Pancreas (tissue), 10 donors: ENCODE measurements around the gene MTARC1. TPM values are rescaled to one million over a fixed set of nuclear protein-coding genes. Genes with fewer than 3 reads are reported as not detected.

Source experiments
- ATAC-seq, 4 donors: fragments of 200-7000 bp; cut with Tn5 transposase; one replicate each; pipeline versions ENCODE4 v1.8.0 to v1.9.1; 2020; ENCODE audit warnings: mild to moderate bottlenecking in 4 of 4, moderate library complexity in 4 of 4
- DNase-seq, 6 donors: peaks; one replicate each; pipeline ENCODE4 v3.0.0-alpha.2; 2020
- FAIRE-seq: peaks from 2 replicates; lab custom pipeline; 2012; peaks lifted over from hg19 to GRCh38; lab: Jason Lieb, UNC
- H3K27ac ChIP-seq, 4 donors: fragments of 200-600 bp; sonication (generic); 1 replicate in 3 of 4; 2 replicates in 1 of 4; pipeline versions ENCODE4 v1.5.0 to v1.8.0; 2020
- H3K27me3 ChIP-seq, 4 donors: fragments of 200-600 bp; one replicate each; pipeline ENCODE4 v1.8.0; 2021
- H3K36me3 ChIP-seq, 3 donors: fragments of 200-600 bp; sonication (generic) in 1 of 3; one replicate each; pipeline versions ENCODE4 v1.5.0 to v1.8.0; 2020 to 2021
- H3K4me1 ChIP-seq, 3 donors: fragments of 200-600 bp; one replicate each; pipeline ENCODE4 v1.8.0; 2021
- H3K4me3 ChIP-seq, 4 donors: fragments of 200-600 bp; sonication (generic) in 2 of 4; one replicate each; pipeline versions ENCODE4 v1.5.0 to v1.8.0; 2020 to 2021
- H3K9me3 ChIP-seq, 4 donors: fragments of 200-600 bp; one replicate each; pipeline ENCODE4 v1.8.0; 2021
- WGBS, 2 donors: extraction: QIAGEN DNeasy Blood & Tissue Kit; methylation state at CpG; one replicate each; pipeline ENCODE4 v1.1.7; 2013; 5-methylcytosine and 5-hydroxymethylcytosine counted together
- intact Hi-C, 3 donors: fragments of 100-400 bp; cut with DNase I; formaldehyde crosslinking; loops; one replicate each; pipeline versions ENCODE4 v1.11.1 to v1.14.2; 2022
- polyA plus RNA-seq, 2 donors: library from polyadenylated mRNA; stranded (reverse); fragments of 200-250 nt; gene quantifications; one replicate each; pipeline ENCODE4 v1.2.3, GENCODE V29; 2013
- total RNA-seq, 6 donors: library from RNA; stranded (reverse); fragmentation: NEBNext Ultra II Directional in 4 of 6; extraction: Animal tissue kit (Norgen Biotek cat#: 25700) in 4 of 6; gene quantifications; one replicate each; pipeline versions ENCODE4 v1.2.1 to v1.2.4, GENCODE V29; 2021 to 2023
- TF ChIP-seq, protein P1 (sequence below), 4 donors: fragments of 200-600 bp; sonication (generic) in 3 of 4; IDR thresholded peaks; one replicate each; pipeline versions ENCODE4 v1.5.0 to v1.8.0; 2021; ENCODE audit warnings: antibody characterized with exemption in 4 of 4
- donor health status: healthy with polysubstance abuse.
- donor health status: DM: no; HTN: no; CAD: no; lungs with moderate emphysema.
- donor health status: DM: no; HTN: no; CAD: no.
- donor health status: control.
- donor health status: control.
- donor health status: Bipolar disorder and iron deficiency.
- donor health status: DM: yes; HTN: yes; CAD: no.
- donor health status: DM: no; HTN: no; CAD: no.
- donor health status: DM: no; HTN: no; CAD: no.
- donor health status: DM: yes; HTN: yes; CAD: no.

The MTARC1 gene
- total and polyA plus RNA-seq, 8 donors, result 2.5 to 10.8 (median 7.1) TPM

DNA sequence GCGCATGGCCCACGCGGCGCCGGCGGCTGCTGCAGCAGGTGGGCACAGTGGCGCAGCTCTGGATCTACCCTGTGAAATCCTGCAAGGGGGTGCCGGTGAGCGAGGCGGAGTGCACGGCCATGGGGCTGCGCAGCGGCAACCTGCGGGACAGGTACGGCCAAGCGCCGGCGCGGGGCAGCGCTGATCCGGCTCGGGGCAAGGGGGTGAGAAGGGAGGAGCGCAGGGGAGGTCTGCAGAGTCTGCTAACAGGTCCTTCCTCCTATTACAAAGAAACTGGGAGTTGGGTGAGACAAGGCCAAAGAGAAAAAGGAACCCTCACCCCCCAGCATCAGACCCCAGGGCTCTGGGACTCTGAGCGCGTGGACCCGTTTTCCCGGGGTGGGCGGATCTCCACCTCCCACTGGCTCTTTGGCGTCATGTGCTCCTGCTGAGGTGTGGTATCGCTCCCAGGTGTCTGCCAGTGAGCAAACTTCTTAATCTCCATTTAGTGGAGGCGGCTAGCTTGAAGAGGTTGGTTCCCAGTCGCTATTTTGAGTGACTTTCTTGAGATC is 431 bp downstream of the MTARC1 start:
- Histone ChIP-seq H3K4me3 (peak overlapping the region; percentile 49 to 73 (median 56)), H3K9me3 (no peaks in the 10 kb centered on the region), H3K36me3 (no peaks in the 10 kb centered on the region), H3K4me1 (peaks cover 0 to 4% (median 0%) of the 10 kb centered on the region in 3 donors), H3K27ac (peak overlapping the region; percentile 67 to 82 (median 78)), H3K27me3 (no peaks in the 10 kb centered on the region)
- no peak for FAIRE-seq
- intact Hi-C loops, result loop anchor here in 1 of 3 donors (10.0 kb wide), 1 partner anchor 472 kb away; no protein-coding TSS in a partner anchor
- TF ChIP-seq, protein P1, sequence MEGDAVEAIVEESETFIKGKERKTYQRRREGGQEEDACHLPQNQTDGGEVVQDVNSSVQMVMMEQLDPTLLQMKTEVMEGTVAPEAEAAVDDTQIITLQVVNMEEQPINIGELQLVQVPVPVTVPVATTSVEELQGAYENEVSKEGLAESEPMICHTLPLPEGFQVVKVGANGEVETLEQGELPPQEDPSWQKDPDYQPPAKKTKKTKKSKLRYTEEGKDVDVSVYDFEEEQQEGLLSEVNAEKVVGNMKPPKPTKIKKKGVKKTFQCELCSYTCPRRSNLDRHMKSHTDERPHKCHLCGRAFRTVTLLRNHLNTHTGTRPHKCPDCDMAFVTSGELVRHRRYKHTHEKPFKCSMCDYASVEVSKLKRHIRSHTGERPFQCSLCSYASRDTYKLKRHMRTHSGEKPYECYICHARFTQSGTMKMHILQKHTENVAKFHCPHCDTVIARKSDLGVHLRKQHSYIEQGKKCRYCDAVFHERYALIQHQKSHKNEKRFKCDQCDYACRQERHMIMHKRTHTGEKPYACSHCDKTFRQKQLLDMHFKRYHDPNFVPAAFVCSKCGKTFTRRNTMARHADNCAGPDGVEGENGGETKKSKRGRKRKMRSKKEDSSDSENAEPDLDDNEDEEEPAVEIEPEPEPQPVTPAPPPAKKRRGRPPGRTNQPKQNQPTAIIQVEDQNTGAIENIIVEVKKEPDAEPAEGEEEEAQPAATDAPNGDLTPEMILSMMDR (IDR thresholded peaks at IDR 0.05), result no peak
- peak; percentile 67 to 85 (median 75) for DNase-seq
- ATAC-seq, result peak; percentile 76 to 86 (median 84)
- WGBS, 2 donors, result 2 to 3% methylated on average over 32 of the region's 32 CpGs

DNA sequence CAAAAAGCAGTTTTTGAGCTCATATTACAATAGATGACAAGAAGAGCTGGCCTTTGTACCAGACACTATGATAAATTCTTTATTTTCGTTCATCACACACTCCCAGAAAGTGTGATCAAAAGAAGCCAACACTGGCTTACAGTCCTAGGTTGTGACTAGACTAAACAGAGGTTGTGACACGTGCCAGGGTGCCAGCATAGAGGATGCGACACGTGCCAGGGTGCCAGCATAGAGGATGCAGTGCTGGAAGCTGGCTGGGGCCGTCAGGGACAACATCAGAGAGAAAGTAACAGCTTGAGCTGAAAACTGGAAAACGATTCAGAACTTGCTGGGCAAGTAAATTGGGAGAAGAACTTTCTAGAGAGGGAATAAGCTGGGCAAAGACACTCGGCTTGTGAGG is 2.2 kb downstream of the MTARC1 start:
- DNase-seq, result no peak
- 75 to 84% methylated on average over 7 of the region's 7 CpGs for WGBS, 2 donors
- H3K4me3 ChIP-seq, result no peak overlapping the region
- FAIRE-seq, result no peak
- intact Hi-C loops, result loop anchor here in 1 of 3 donors (10.0 kb wide), 1 partner anchor 474 kb away; no protein-coding TSS in a partner anchor
- no peaks in the 10 kb centered on the region for H3K27me3 ChIP-seq
- no peaks in the 10 kb centered on the region for H3K9me3 ChIP-seq
- TF ChIP-seq, protein P1 (IDR thresholded peaks at IDR 0.05), result no peak
- no peak overlapping the region for H3K27ac ChIP-seq
- H3K4me1 ChIP-seq, result peaks cover 0 to 4% (median 0%) of the 10 kb centered on the region in 3 donors
- no peak for ATAC-seq
- no peaks in the 10 kb centered on the region for H3K36me3 ChIP-seq

DNA sequence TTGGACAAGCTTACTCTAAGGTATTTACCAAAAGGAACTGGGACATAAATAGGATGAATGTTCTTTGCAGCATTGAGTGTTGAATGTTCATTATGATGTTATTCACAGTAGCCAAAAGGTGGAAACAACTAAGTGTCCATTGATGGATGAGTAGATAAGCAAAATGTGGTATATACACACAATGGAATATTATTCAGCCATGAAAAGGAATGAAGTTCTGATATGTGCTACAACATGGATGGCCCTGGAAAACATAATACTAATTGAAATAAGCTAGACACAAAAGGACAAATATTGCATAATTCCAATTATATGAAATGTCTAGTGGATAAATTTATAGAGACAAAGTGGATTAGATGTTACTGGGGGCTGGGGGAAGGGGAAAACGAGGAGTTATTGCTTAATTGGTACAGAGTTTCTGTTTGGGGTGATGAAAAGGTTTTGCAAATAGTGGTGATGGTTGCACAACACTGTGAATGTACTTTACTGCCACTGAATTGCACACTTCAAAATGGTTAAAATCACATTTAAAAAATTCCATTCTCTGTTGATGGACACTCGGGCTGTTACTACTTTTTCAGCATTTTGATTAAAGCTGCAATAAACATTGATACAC is 2.9 kb downstream of the MTARC1 start:
- ATAC-seq (no peak), DNase-seq (no peak), FAIRE-seq (no peak)
- Histone ChIP-seq H3K36me3 (no peaks in the 10 kb centered on the region), H3K27ac (no peak overlapping the region), H3K4me1 (peaks cover 0 to 4% (median 0%) of the 10 kb centered on the region in 3 donors), H3K27me3 (no peaks in the 10 kb centered on the region), H3K9me3 (no peaks in the 10 kb centered on the region), H3K4me3 (no peak overlapping the region)
- intact Hi-C loops, result loop anchor here in 1 of 3 donors (10.0 kb wide), 1 partner anchor 475 kb away; no protein-coding TSS in a partner anchor
- TF ChIP-seq, protein P1 (IDR thresholded peaks at IDR 0.05), result no peak
- WGBS, 2 donors, result 68 to 76% methylated on average over 2 of the region's 2 CpGs

DNA sequence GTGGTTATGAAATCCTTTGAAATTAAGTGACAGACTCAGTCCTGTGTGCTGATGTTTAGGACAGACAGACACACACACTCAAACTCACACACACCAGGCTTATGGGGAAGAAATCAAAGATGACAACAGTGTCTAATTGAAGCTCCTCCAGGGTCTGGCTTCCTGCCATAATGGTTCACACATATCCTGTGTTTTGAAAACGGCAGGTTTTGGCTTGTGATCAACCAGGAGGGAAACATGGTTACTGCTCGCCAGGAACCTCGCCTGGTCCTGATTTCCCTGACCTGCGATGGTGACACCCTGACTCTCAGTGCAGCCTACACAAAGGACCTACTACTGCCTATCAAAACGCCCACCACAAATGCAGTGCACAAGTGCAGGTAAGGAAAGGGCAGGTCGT is 4.6 kb downstream of the MTARC1 start:
- FAIRE-seq, result no peak
- intact Hi-C loops, result no loop called here
- no peak for ATAC-seq
- H3K27ac ChIP-seq, result no peak overlapping the region
- TF ChIP-seq, protein P1 (IDR thresholded peaks at IDR 0.05), result no peak
- peaks cover 0 to under 1% (median 0%) of the 10 kb centered on the region in 3 donors for H3K4me1 ChIP-seq
- WGBS, 2 donors, result 54% methylated on average over 6 of the region's 6 CpGs
- no peaks in the 10 kb centered on the region for H3K36me3 ChIP-seq
- DNase-seq, result no peak
- no peaks in the 10 kb centered on the region for H3K9me3 ChIP-seq
- no peaks in the 10 kb centered on the region for H3K27me3 ChIP-seq
- no peak overlapping the region for H3K4me3 ChIP-seq

DNA sequence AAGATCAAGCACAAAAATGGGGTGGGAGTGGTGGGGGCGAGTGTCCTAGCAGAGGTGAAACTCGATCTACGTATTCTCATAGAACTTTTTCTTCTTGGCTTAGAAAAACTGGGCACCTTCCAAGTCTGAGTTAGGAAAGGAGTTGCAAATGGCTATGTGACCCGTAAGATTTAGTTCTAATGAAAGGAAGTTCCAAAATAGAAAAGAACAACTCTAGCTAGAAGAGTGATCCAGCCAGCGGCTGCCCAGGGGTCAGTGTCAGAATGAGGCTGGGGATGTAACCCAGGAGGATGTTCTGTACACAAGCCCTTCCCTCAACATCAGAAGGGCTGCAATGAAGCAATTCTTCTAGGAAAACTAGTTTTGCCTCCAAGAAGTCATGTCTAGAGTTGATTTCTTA is 5.2 kb downstream of the MTARC1 start:
- Histone ChIP-seq H3K4me1 (no peaks in the 10 kb centered on the region), H3K4me3 (no peak overlapping the region), H3K27me3 (no peaks in the 10 kb centered on the region), H3K36me3 (no peaks in the 10 kb centered on the region), H3K27ac (no peak overlapping the region), H3K9me3 (no peaks in the 10 kb centered on the region)
- FAIRE-seq (no peak), ATAC-seq (no peak), DNase-seq (no peak)
- TF ChIP-seq, protein P1 (IDR thresholded peaks at IDR 0.05), result no peak
- 76% methylated on average over 5 of the region's 5 CpGs for WGBS, 2 donors
- intact Hi-C loops, result no loop called here
